PC-3 (cell line): Measurements from ENCODE around the gene CRHBP.
"Not testable (repeated sequence)": the region's sequence is repeated elsewhere in the genome, so short reads cannot be mapped to it uniquely, and the experiment has no call there.

Experiments
- EZH2 ChIP-seq: fragments of 300-600 bp; sonication (generic); IDR thresholded peaks from one replicate; pipeline ENCODE4 v1.6.1; 2017; ENCODE audit warnings: antibody characterized with exemption, mild to moderate bottlenecking, low read length; ENCODE audit not compliant: unreplicated experiment
- TF ChIP-seq, protein P1 (sequence below): fragments of 300-600 bp; sonication (generic); conservative IDR thresholded peaks from 2 replicates; pipeline ENCODE4 v1.5.1; 2017; ENCODE audit warnings: antibody characterized with exemption, low read depth, mild to moderate bottlenecking, low read length

DNA sequence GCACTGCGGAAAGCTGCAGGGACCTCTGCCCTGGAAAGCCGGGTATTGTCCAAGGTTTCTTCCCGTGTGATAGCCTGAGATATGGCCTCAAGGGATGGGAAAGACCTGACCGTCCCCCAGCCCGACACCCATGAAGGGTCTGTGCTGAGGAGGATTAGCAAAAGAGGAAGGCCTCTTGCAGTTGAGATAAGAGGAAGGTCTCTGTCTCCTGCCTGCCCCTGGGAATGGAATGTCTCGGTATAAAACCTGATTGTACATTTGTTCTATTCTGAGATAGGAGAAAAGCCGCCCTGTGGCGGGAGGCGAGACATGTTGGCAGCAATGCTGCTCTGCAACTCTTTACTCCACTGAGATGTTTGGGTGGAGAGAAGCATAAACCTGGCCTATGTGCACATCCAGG, 7.6 kb upstream of the CRHBP start:
- TF ChIP-seq, protein P1, sequence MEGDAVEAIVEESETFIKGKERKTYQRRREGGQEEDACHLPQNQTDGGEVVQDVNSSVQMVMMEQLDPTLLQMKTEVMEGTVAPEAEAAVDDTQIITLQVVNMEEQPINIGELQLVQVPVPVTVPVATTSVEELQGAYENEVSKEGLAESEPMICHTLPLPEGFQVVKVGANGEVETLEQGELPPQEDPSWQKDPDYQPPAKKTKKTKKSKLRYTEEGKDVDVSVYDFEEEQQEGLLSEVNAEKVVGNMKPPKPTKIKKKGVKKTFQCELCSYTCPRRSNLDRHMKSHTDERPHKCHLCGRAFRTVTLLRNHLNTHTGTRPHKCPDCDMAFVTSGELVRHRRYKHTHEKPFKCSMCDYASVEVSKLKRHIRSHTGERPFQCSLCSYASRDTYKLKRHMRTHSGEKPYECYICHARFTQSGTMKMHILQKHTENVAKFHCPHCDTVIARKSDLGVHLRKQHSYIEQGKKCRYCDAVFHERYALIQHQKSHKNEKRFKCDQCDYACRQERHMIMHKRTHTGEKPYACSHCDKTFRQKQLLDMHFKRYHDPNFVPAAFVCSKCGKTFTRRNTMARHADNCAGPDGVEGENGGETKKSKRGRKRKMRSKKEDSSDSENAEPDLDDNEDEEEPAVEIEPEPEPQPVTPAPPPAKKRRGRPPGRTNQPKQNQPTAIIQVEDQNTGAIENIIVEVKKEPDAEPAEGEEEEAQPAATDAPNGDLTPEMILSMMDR: not testable (repeated sequence)
- not testable (repeated sequence) for TF ChIP-seq EZH2
